Mesothelial cell of epicardium (in vitro differentiated cells): ENCODE data around the gene CDH24. TPM values are rescaled to one million over a fixed set of nuclear protein-coding genes. Genes with fewer than 3 reads are reported as not detected.

Source experiments
- DNase-seq, 2 experiments: peaks; one replicate each; pipeline ENCODE4 v3.0.0; 2021; ENCODE audit warnings: low spot score in 2 of 2; ENCODE audit not compliant: unreplicated experiment in 2 of 2
- H3K27ac Mint-ChIP-seq: 2 replicates; pipeline ENCODE4 v1.8.0; 2021; ENCODE audit warnings: mixed read lengths
- H3K27me3 Mint-ChIP-seq: 2 replicates; pipeline ENCODE4 v1.8.0; 2021; ENCODE audit warnings: low read depth, mixed read lengths
- H3K36me3 Mint-ChIP-seq: 2 replicates; pipeline ENCODE4 v1.8.0; 2021; ENCODE audit warnings: mixed read lengths
- H3K4me1 Mint-ChIP-seq: 2 replicates; pipeline ENCODE4 v1.8.0; 2021; ENCODE audit warnings: mixed read lengths
- H3K4me3 Mint-ChIP-seq: 2 replicates; pipeline ENCODE4 v1.8.0; 2021; ENCODE audit warnings: mild to moderate bottlenecking, moderate library complexity, mixed read lengths
- H3K9me3 Mint-ChIP-seq: 2 replicates; pipeline ENCODE4 v1.8.0; 2021; ENCODE audit warnings: mixed read lengths
- CTCF ChIP-seq: fragments of 200-600 bp; sonication (generic); IDR thresholded peaks from one replicate; pipeline ENCODE4 v1.5.0; 2021; ENCODE audit warnings: antibody characterized with exemption; ENCODE audit not compliant: unreplicated experiment
- total RNA-seq: library from RNA; stranded (reverse); gene quantifications from 3 replicates; pipeline ENCODE4 v1.2.1, GENCODE V29; 2021

Gene CDH24
- total RNA-seq, 1 donor from 2014 or later, result 30.4 TPM

- DNase-seq, result peak in 1 of 2 experiments; percentile 71
Measured at GRCh38 chr14:23056145-23056955, 970 bp downstream of the CDH24 start.

GRCh38 chr14:23055621-23056144 is 1.6 kb downstream of the CDH24 start:
- DNase-seq, result no peak
- no peaks in the 10 kb centered on the region for H3K27me3 Mint-ChIP-seq
- TF ChIP-seq CTCF, result no peak
- H3K36me3 Mint-ChIP-seq, result peaks cover 5% of the 10 kb centered on the region
- peaks cover 18% of the 10 kb centered on the region for H3K4me1 Mint-ChIP-seq
- H3K9me3 Mint-ChIP-seq, result no peaks in the 10 kb centered on the region
- peak overlapping the region; percentile 60 for H3K27ac Mint-ChIP-seq
- peak overlapping the region; percentile 82 for H3K4me3 Mint-ChIP-seq

More at GRCh38 chr14:23056145-23056955, 970 bp downstream of the CDH24 start:
- H3K4me1 Mint-ChIP-seq, result peaks cover 18% of the 10 kb centered on the region
- H3K9me3 Mint-ChIP-seq, result no peaks in the 10 kb centered on the region
- no peaks in the 10 kb centered on the region for H3K27me3 Mint-ChIP-seq
- TF ChIP-seq CTCF, result peak; percentile 56
- H3K27ac Mint-ChIP-seq, result peak overlapping the region; percentile 80
- H3K4me3 Mint-ChIP-seq, result peak overlapping the region; percentile 82
- H3K36me3 Mint-ChIP-seq, result peaks cover 5% of the 10 kb centered on the region

GRCh38 chr14:23055147-23055550 is 2.2 kb downstream of the CDH24 start:
- Mint-ChIP-seq H3K4me1 (peaks cover 18% of the 10 kb centered on the region), H3K27me3 (no peaks in the 10 kb centered on the region), H3K4me3 (no peak overlapping the region), H3K27ac (no peak overlapping the region), H3K36me3 (peaks cover 5% of the 10 kb centered on the region), H3K9me3 (no peaks in the 10 kb centered on the region)
- TF ChIP-seq CTCF, result no peak
- no peak for DNase-seq

GRCh38 chr14:23054000-23054811 is 3.1 kb downstream of the CDH24 start:
- Mint-ChIP-seq H3K36me3 (peaks cover 5% of the 10 kb centered on the region), H3K27ac (no peak overlapping the region), H3K27me3 (no peaks in the 10 kb centered on the region), H3K4me3 (no peak overlapping the region), H3K9me3 (no peaks in the 10 kb centered on the region), H3K4me1 (peaks cover 18% of the 10 kb centered on the region)
- no peak for TF ChIP-seq CTCF
- DNase-seq, result no peak

GRCh38 chr14:23053426-23053825 is 3.9 kb downstream of the CDH24 start:
- DNase-seq, result no peak
- Mint-ChIP-seq H3K27ac (no peak overlapping the region), H3K27me3 (no peaks in the 10 kb centered on the region), H3K36me3 (peaks cover 8% of the 10 kb centered on the region), H3K9me3 (no peaks in the 10 kb centered on the region), H3K4me3 (no peak overlapping the region), H3K4me1 (peaks cover 18% of the 10 kb centered on the region)
- no peak for TF ChIP-seq CTCF
